H9 (cell line): ENCODE measurements around the gene TET2. TPM values are rescaled to one million over a fixed set of nuclear protein-coding genes. Genes with fewer than 3 reads are reported as not detected.

Source experiments
- DNase-seq: peaks from one replicate; pipeline ENCODE4 v3.0.0-alpha.2; 2017
- H2AFZ ChIP-seq: one replicate; pipeline ENCODE4 v1.6.1; 2013; ENCODE audit warnings: mild to moderate bottlenecking, low read length, control low read depth, moderate library complexity
- H2AK5ac ChIP-seq: 2 replicates; pipeline ENCODE4 v1.6.1; 2013; ENCODE audit warnings: low read length, control low read depth, mixed read lengths; ENCODE audit not compliant: insufficient read length
- H2BK120ac ChIP-seq: one replicate; pipeline ENCODE4 v1.6.1; 2013; ENCODE audit warnings: low read depth, mild to moderate bottlenecking, low read length, control low read depth, inconsistent platforms; ENCODE audit not compliant: poor library complexity, severe bottlenecking
- H2BK12ac ChIP-seq: 2 replicates; pipeline ENCODE4 v1.6.1; 2013; ENCODE audit warnings: low read length, control low read depth, mixed read lengths, low read depth; ENCODE audit not compliant: insufficient read length
- H2BK15ac ChIP-seq: 2 replicates; pipeline ENCODE4 v1.6.1; 2013; ENCODE audit warnings: low read depth, low read length, control low read depth
- H2BK20ac ChIP-seq: one replicate; pipeline ENCODE4 v1.6.1; 2013; ENCODE audit warnings: low read depth, mild to moderate bottlenecking, low read length, control low read depth, inconsistent platforms; ENCODE audit not compliant: poor library complexity, severe bottlenecking
- H2BK5ac ChIP-seq: 2 replicates; pipeline ENCODE4 v1.6.1; 2013; ENCODE audit warnings: low read length, control low read depth, mixed read lengths; ENCODE audit not compliant: insufficient read length
- H3K14ac ChIP-seq: 2 replicates; pipeline ENCODE4 v1.6.1; 2013; ENCODE audit warnings: low read length, control low read depth; ENCODE audit not compliant: insufficient read depth
- H3K18ac ChIP-seq: 2 replicates; pipeline ENCODE4 v1.6.1; 2013; ENCODE audit warnings: low read depth, mild to moderate bottlenecking, mixed read lengths, low read length, control low read depth; ENCODE audit not compliant: insufficient read length
- H3K23ac ChIP-seq: 2 replicates; pipeline ENCODE4 v1.6.1; 2013; ENCODE audit warnings: low read length, control low read depth, mixed read lengths, low read depth; ENCODE audit not compliant: insufficient read length
- H3K23me2 ChIP-seq: 2 replicates; pipeline ENCODE4 v1.6.1; 2013; ENCODE audit warnings: low read depth, mild to moderate bottlenecking, mixed read lengths, low read length, control low read depth; ENCODE audit not compliant: insufficient read length, poor library complexity, severe bottlenecking
- H3K27ac ChIP-seq: 2 replicates; pipeline ENCODE4 v1.5.1; 2013; ENCODE audit warnings: low read length, control low read depth, mixed read lengths, low read depth; ENCODE audit not compliant: insufficient read length
- H3K27me3 ChIP-seq: 2 replicates; pipeline ENCODE4 v1.6.1; 2013; ENCODE audit warnings: low read length, control low read depth, inconsistent platforms; ENCODE audit not compliant: insufficient read depth
- H3K4ac ChIP-seq: 2 replicates; pipeline ENCODE4 v1.6.1; 2013; ENCODE audit warnings: low read depth, mild to moderate bottlenecking, control low read depth, inconsistent platforms, low read length, moderate library complexity
- H3K4me1 ChIP-seq: 2 replicates; pipeline ENCODE4 v1.6.1; 2013; ENCODE audit warnings: low read length, control low read depth, inconsistent platforms; ENCODE audit not compliant: insufficient read depth
- H3K4me2 ChIP-seq: 2 replicates; pipeline ENCODE4 v1.6.1; 2013; ENCODE audit warnings: low read length, control low read depth, mixed read lengths; ENCODE audit not compliant: insufficient read length, insufficient read depth
- H3K56ac ChIP-seq: 2 replicates; pipeline ENCODE4 v1.6.1; 2013; ENCODE audit warnings: low read depth, mild to moderate bottlenecking, mixed read lengths, low read length, control low read depth; ENCODE audit not compliant: insufficient read length
- H3K79me1 ChIP-seq: 2 replicates; pipeline ENCODE4 v1.6.1; 2013; ENCODE audit warnings: low read depth, mild to moderate bottlenecking, moderate library complexity, low read length, control low read depth, inconsistent platforms; ENCODE audit not compliant: insufficient read depth, poor library complexity, severe bottlenecking
- H3K79me2 ChIP-seq: 2 replicates; pipeline ENCODE4 v1.6.1; 2013; ENCODE audit warnings: low read length, control low read depth, inconsistent platforms; ENCODE audit not compliant: insufficient read depth
- H3K9ac ChIP-seq: 2 replicates; pipeline ENCODE4 v1.6.1; 2013; ENCODE audit warnings: low read length, control low read depth, mixed read lengths; ENCODE audit not compliant: insufficient read length; ENCODE audit errors: extremely low read depth
- H3K9me3 ChIP-seq: one replicate; pipeline ENCODE4 v1.6.1; 2013; ENCODE audit warnings: low read depth, low read length, inconsistent platforms; ENCODE audit not compliant: control insufficient read depth
- H3T11ph ChIP-seq: one replicate; pipeline ENCODE4 v1.6.1; 2013; ENCODE audit warnings: mild to moderate bottlenecking, low read length, control low read depth, inconsistent platforms
- H4K20me1 ChIP-seq: one replicate; pipeline ENCODE4 v1.6.1; 2013; ENCODE audit not compliant: control insufficient read depth, insufficient read length, insufficient read depth
- H4K5ac ChIP-seq: 2 replicates; pipeline ENCODE4 v1.6.1; 2013; ENCODE audit warnings: low read depth, mild to moderate bottlenecking, mixed read lengths, low read length, control low read depth; ENCODE audit not compliant: insufficient read length
- H4K8ac ChIP-seq: replicated peaks from 2 replicates; pipeline ENCODE4 v1.6.1; 2013; ENCODE audit warnings: low read length, control low read depth, mixed read lengths, low read depth; ENCODE audit not compliant: insufficient read length
- H4K91ac ChIP-seq: 2 replicates; pipeline ENCODE4 v1.6.1; 2013; ENCODE audit warnings: low read depth, mild to moderate bottlenecking, moderate library complexity, mixed read lengths, low read length, control low read depth; ENCODE audit not compliant: insufficient read length
- H3K27ac Mint-ChIP-seq, 3 experiments: 2 replicates in 2 of 3; 3 replicates in 1 of 3; pipeline ENCODE4 v1.8.0; 2020 to 2021; ENCODE audit warnings: mixed read lengths in 3 of 3, mild to moderate bottlenecking in 1 of 3, moderate library complexity in 1 of 3
- H3K27me3 Mint-ChIP-seq: 2 replicates; pipeline ENCODE4 v1.8.0; 2021; ENCODE audit warnings: low read depth, mild to moderate bottlenecking, moderate library complexity, mixed read lengths
- H3K36me3 Mint-ChIP-seq, 3 experiments: 2 replicates in 2 of 3; 3 replicates in 1 of 3; pipeline ENCODE4 v1.8.0; 2020 to 2021; ENCODE audit warnings: low read depth in 3 of 3, mixed read lengths in 3 of 3; ENCODE audit not compliant: insufficient read depth in 1 of 3
- H3K4me1 Mint-ChIP-seq, 2 experiments: 2 replicates each; pipeline ENCODE4 v1.8.0; 2020; ENCODE audit warnings: mixed read lengths in 2 of 2
- H3K4me3 Mint-ChIP-seq, 2 experiments: 2 replicates in 1 of 2; 3 replicates in 1 of 2; pipeline ENCODE4 v1.8.0; 2020 to 2021; ENCODE audit warnings: mild to moderate bottlenecking in 2 of 2, mixed read lengths in 2 of 2, moderate library complexity in 1 of 2
- H3K9me3 Mint-ChIP-seq, 2 experiments: 2 replicates in 1 of 2; 3 replicates in 1 of 2; pipeline ENCODE4 v1.8.0; 2020; ENCODE audit warnings: mild to moderate bottlenecking in 2 of 2, mixed read lengths in 2 of 2, moderate library complexity in 1 of 2
- CTCF ChIP-seq: fragments of 200-600 bp; sonication (generic); conservative IDR thresholded peaks from 3 replicates; pipeline ENCODE4 v1.8.0; 2021; ENCODE audit warnings: antibody characterized with exemption, mild to moderate bottlenecking
- WGBS: extraction: QIAGEN DNeasy Blood & Tissue Kit; methylation state at CpG from one replicate; pipeline ENCODE4 v1.1.7; 2013; ENCODE audit warnings: missing lambda C conversion rate, low lambda C conversion rate, mixed read lengths; ENCODE audit not compliant: insufficient read length; ENCODE audit errors: extremely low coverage; 5-methylcytosine and 5-hydroxymethylcytosine counted together
- total RNA-seq: library from RNA; stranded (reverse); gene quantifications from 2 replicates; pipeline ENCODE4 v1.2.1, GENCODE V29; 2021

The TET2 gene
- total RNA-seq, 1 experiment from 2014 or later, result 3.1 TPM

GRCh38 chr4:105116616-105117319 lies 29.9 kb upstream of the TET2 start:
- Histone ChIP-seq H2BK20ac (no peak overlapping the region), H3K18ac (no peak overlapping the region), H2BK5ac (no peak overlapping the region), H3T11ph (no peak overlapping the region), H4K5ac (no peak overlapping the region), H3K79me2 (no peaks in the 10 kb centered on the region), H2BK120ac (no peak overlapping the region), H2AFZ (no peak overlapping the region), H3K27ac (no peak overlapping the region), H2BK12ac (no peak overlapping the region), H2AK5ac (no peak overlapping the region), H3K23me2 (no peaks in the 10 kb centered on the region), H3K4me2 (no peak overlapping the region), H3K23ac (no peak overlapping the region), H3K9ac (no peak overlapping the region), H3K27me3 (no peaks in the 10 kb centered on the region), H3K4me1 (no peaks in the 10 kb centered on the region), H3K4ac (no peak overlapping the region), H3K14ac (no peak overlapping the region), H3K56ac (no peak overlapping the region), H3K9me3 (no peaks in the 10 kb centered on the region), H2BK15ac (no peak overlapping the region), H4K91ac (no peak overlapping the region), H4K20me1 (no peaks in the 10 kb centered on the region), H4K8ac (no peak overlapping the region), H3K79me1 (no peaks in the 10 kb centered on the region)
- no peaks in the 10 kb centered on the region for H3K36me3 Mint-ChIP-seq
- H3K4me1 Mint-ChIP-seq, result no peaks in the 10 kb centered on the region
- H3K9me3 Mint-ChIP-seq, result no peaks in the 10 kb centered on the region
- no peak for DNase-seq
- TF ChIP-seq CTCF, result no peak
- no CpG with 5 or more reads among the region's 3 CpGs for WGBS
- no peak overlapping the region for H3K27ac Mint-ChIP-seq
- no peak overlapping the region for H3K4me3 Mint-ChIP-seq
- H3K27me3 Mint-ChIP-seq, result peaks cover 9% of the 10 kb centered on the region
